Neural progenitor cell (in vitro differentiated cells): ENCODE measurements around the gene RDX. TPM values are rescaled to one million over a fixed set of nuclear protein-coding genes. Genes with fewer than 3 reads are reported as not detected.
"Not testable (repeated sequence)": the region's sequence is repeated elsewhere in the genome, so short reads cannot be mapped to it uniquely, and the experiment has no call there.

ENCODE experiments used
- DNase-seq: peaks from one replicate; pipeline ENCODE4 v3.0.0-alpha.2; 2016; ENCODE audit warnings: low spot score
- H2AFZ ChIP-seq: fragments of 200-600 bp; sonication (generic); replicated peaks from 2 replicates; pipeline ENCODE4 v1.6.1; 2016; ENCODE audit warnings: antibody characterized with exemption
- H3F3A ChIP-seq: fragments of 200-600 bp; sonication (generic); 2 replicates; pipeline ENCODE4 v1.6.1; 2016; ENCODE audit warnings: antibody characterized with exemption, low read depth
- H3K27ac ChIP-seq: fragments of 200-600 bp; sonication (generic); 2 replicates; pipeline ENCODE4 v1.5.1; 2016; ENCODE audit warnings: mild to moderate bottlenecking
- H3K27me3 ChIP-seq: fragments of 200-600 bp; sonication (generic); 2 replicates; pipeline ENCODE4 v1.6.1; 2016; ENCODE audit warnings: mild to moderate bottlenecking, moderate library complexity
- H3K36me3 ChIP-seq: fragments of 200-600 bp; sonication (generic); 2 replicates; pipeline ENCODE4 v1.5.1; 2016
- H3K4me1 ChIP-seq: fragments of 200-600 bp; sonication (generic); 2 replicates; pipeline ENCODE4 v1.6.1; 2016; ENCODE audit warnings: mixed run types
- H3K4me2 ChIP-seq: fragments of 200-600 bp; sonication (generic); 2 replicates; pipeline ENCODE4 v1.6.1; 2016
- H3K4me3 ChIP-seq: fragments of 200-600 bp; sonication (generic); 2 replicates; pipeline ENCODE4 v1.5.1; 2016
- H3K79me2 ChIP-seq: fragments of 200-600 bp; sonication (generic); 2 replicates; pipeline ENCODE4 v1.6.1; 2016; ENCODE audit warnings: low read depth
- H3K9ac ChIP-seq: fragments of 200-600 bp; sonication (generic); 2 replicates; pipeline ENCODE4 v1.6.1; 2016
- H3K9me3 ChIP-seq: fragments of 200-600 bp; sonication (generic); 2 replicates; pipeline ENCODE4 v1.5.1; 2016; ENCODE audit warnings: low read depth
- H4K20me1 ChIP-seq: fragments of 200-600 bp; sonication (generic); 2 replicates; pipeline ENCODE4 v1.6.1; 2016; ENCODE audit warnings: low read depth
- H3K27ac Mint-ChIP-seq: 3 replicates; pipeline ENCODE4 v1.8.0; 2021; ENCODE audit warnings: mixed read lengths
- H3K27me3 Mint-ChIP-seq: 2 replicates; pipeline ENCODE4 v1.8.0; 2022; ENCODE audit warnings: low read depth, mild to moderate bottlenecking, inconsistent platforms, moderate library complexity, mixed read lengths; ENCODE audit not compliant: insufficient read depth
- H3K36me3 Mint-ChIP-seq: 3 replicates; pipeline ENCODE4 v1.8.0; 2021; ENCODE audit warnings: mixed read lengths
- H3K4me1 Mint-ChIP-seq: 3 replicates; pipeline ENCODE4 v1.8.0; 2021; ENCODE audit warnings: mixed read lengths
- H3K4me3 Mint-ChIP-seq: 3 replicates; pipeline ENCODE4 v1.8.0; 2021; ENCODE audit warnings: mild to moderate bottlenecking, moderate library complexity, mixed read lengths
- H3K9me3 Mint-ChIP-seq: 3 replicates; pipeline ENCODE4 v1.8.0; 2020; ENCODE audit warnings: mixed read lengths
- EZH2 ChIP-seq: fragments of 200-600 bp; sonication (generic); IDR thresholded peaks from 2 replicates; pipeline ENCODE4 v1.6.1; 2017; ENCODE audit warnings: antibody characterized with exemption, mild to moderate bottlenecking, moderate library complexity
- EZH2phosphoT487 ChIP-seq: fragments of 200-600 bp; sonication (generic); IDR thresholded peaks from 2 replicates; pipeline ENCODE4 v1.6.1; 2017; ENCODE audit warnings: antibody characterized with exemption
- total RNA-seq: library from RNA; depleted of rRNA; stranded (reverse); fragments of >200 nt; gene quantifications from 2 replicates; pipeline ENCODE4 v1.2.3, GENCODE V29; 2015; ENCODE audit warnings: low replicate concordance
- TF ChIP-seq, protein P1 (sequence below): fragments of 200-600 bp; sonication (generic); IDR thresholded peaks from 2 replicates; pipeline ENCODE4 v1.5.1; 2017; ENCODE audit warnings: antibody characterized with exemption, mild to moderate bottlenecking

Gene RDX
- total RNA-seq, 1 donor from 2014 or later, result 199 TPM

GRCh38 chr11:110198031-110198729 is 98.2 kb downstream of the RDX start:
- H3K36me3 Mint-ChIP-seq, result no peaks in the 10 kb centered on the region

DNA sequence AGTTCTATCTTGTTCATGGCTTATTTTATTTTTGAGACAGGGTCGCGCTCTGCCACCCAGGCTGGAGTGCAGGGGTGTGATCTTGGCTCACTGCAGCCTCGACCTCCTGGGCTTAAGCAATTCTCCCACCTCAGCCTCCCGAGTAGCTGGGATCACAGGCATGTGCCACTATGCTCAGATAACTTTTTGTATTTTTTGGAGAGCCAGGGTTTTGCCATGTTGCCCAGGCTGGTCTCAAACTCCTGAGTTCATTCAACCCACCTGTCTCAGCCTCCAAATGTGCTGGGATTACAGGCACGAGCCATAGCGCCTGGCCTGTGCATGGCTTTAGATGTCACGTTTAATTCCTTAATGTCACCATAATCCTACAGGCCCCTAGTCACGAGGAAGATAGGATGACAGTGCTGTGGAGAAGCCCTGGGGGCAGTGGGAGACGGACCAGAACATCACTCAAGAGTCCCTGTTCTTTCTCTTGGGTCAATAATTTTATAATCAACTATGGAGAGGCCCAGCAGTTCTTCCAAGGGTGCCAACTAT is 99.5 kb downstream of the RDX start:
- Histone ChIP-seq H4K20me1 (no peaks in the 10 kb centered on the region), H2AFZ (no peak overlapping the region), H3K4me2 (no peak overlapping the region), H3K27ac (no peak overlapping the region), H3K27me3 (no peaks in the 10 kb centered on the region), H3K9ac (no peak overlapping the region), H3K79me2 (no peaks in the 10 kb centered on the region), H3K36me3 (no peaks in the 10 kb centered on the region), H3K9me3 (no peaks in the 10 kb centered on the region), H3K4me3 (no peak overlapping the region), H3F3A (no peaks in the 10 kb centered on the region), H3K4me1 (peaks cover 20% of the 10 kb centered on the region)
- Mint-ChIP-seq H3K36me3 (no peaks in the 10 kb centered on the region), H3K27me3 (no peaks in the 10 kb centered on the region), H3K4me1 (peaks cover 23% of the 10 kb centered on the region), H3K4me3 (no peak overlapping the region), H3K27ac (no peak overlapping the region), H3K9me3 (no peaks in the 10 kb centered on the region)
- DNase-seq, result no peak
- TF ChIP-seq EZH2 (no peak), EZH2phosphoT487 (no peak)
- TF ChIP-seq, protein P1, sequence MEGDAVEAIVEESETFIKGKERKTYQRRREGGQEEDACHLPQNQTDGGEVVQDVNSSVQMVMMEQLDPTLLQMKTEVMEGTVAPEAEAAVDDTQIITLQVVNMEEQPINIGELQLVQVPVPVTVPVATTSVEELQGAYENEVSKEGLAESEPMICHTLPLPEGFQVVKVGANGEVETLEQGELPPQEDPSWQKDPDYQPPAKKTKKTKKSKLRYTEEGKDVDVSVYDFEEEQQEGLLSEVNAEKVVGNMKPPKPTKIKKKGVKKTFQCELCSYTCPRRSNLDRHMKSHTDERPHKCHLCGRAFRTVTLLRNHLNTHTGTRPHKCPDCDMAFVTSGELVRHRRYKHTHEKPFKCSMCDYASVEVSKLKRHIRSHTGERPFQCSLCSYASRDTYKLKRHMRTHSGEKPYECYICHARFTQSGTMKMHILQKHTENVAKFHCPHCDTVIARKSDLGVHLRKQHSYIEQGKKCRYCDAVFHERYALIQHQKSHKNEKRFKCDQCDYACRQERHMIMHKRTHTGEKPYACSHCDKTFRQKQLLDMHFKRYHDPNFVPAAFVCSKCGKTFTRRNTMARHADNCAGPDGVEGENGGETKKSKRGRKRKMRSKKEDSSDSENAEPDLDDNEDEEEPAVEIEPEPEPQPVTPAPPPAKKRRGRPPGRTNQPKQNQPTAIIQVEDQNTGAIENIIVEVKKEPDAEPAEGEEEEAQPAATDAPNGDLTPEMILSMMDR, result no peak

More at GRCh38 chr11:110198031-110198729, 98.2 kb downstream of the RDX start:
- no peaks in the 10 kb centered on the region for H3K36me3 ChIP-seq
- H3K4me3 ChIP-seq, result no peak overlapping the region
- no peaks in the 10 kb centered on the region for H4K20me1 ChIP-seq
- H3F3A ChIP-seq, result no peaks in the 10 kb centered on the region
- no peak overlapping the region for H3K4me2 ChIP-seq
- no peak overlapping the region for H2AFZ ChIP-seq
- no peaks in the 10 kb centered on the region for H3K27me3 ChIP-seq
- Mint-ChIP-seq H3K27ac (no peak overlapping the region), H3K4me3 (no peak overlapping the region), H3K27me3 (peaks cover 2% of the 10 kb centered on the region), H3K4me1 (peaks cover 23% of the 10 kb centered on the region), H3K9me3 (no peaks in the 10 kb centered on the region)
- TF ChIP-seq, protein P1, result no peak
- TF ChIP-seq EZH2phosphoT487 (no peak), EZH2 (no peak)
- H3K27ac ChIP-seq, result no peak overlapping the region
- H3K4me1 ChIP-seq, result peaks cover 20% of the 10 kb centered on the region
- DNase-seq, result no peak
- H3K79me2 ChIP-seq, result no peaks in the 10 kb centered on the region
- H3K9me3 ChIP-seq, result no peaks in the 10 kb centered on the region
- H3K9ac ChIP-seq, result no peak overlapping the region

DNA sequence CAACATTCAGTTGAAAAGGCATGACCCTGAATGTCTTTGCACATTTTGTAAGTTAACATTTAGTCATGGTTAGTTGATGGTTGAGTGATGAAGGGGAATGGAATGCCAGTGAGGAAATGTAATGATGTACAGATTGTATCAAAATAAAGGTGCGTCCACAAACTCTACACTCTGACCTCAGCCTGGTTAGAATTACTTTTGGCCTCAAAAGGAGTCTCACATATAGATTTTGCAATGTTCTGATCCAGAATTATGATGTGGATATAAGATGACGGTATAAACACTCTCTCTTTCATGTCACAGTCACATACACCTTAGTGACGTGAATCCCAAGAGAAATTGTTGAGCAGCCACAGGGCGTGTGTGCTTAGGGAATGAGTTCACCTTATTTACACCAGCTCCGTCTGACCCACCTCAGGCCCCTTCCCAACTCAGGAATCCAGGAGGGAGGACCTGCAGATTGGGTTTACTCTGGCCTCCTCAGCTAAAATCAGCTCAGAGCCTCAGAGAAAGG is 100.1 kb downstream of the RDX start:
- H3K27me3 Mint-ChIP-seq, result no peaks in the 10 kb centered on the region

DNA sequence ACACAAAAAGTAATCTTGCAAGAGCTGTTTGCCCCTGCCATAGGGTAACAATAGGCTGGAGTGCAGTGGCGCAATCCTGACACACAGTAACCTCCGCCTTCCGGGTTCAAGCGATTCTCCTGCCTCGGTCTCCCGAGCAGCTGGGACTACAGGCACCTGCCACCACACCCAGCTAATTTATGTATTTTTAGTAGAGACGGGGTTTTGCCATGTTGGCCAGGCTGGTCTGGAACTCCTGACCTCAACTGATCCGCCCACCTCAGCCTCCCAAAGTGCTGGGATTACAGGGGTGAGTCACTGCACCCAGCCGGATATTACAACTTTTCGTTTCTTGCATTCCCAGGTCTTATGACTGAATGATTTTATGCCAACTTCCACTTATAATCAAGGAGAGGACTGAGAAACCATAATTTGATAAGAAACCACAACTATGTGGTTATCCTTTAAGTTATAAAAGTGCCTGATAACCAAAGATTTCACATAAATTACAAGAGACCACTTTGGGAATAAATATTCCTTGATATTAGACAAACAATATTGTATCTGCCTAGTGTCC is 102.1 kb downstream of the RDX start:
- peaks cover 10% of the 10 kb centered on the region for H3K4me1 Mint-ChIP-seq
- not testable (repeated sequence) for H3K4me3 ChIP-seq, H3K9me3 Mint-ChIP-seq, H3K9ac ChIP-seq, H3K36me3 Mint-ChIP-seq, H3K4me3 Mint-ChIP-seq, H3F3A ChIP-seq, H3K79me2 ChIP-seq, H3K27me3 ChIP-seq, H2AFZ ChIP-seq, DNase-seq, H3K27me3 Mint-ChIP-seq, H3K27ac ChIP-seq, H3K36me3 ChIP-seq, H3K4me1 ChIP-seq, H3K4me2 ChIP-seq, H3K27ac Mint-ChIP-seq, H4K20me1 ChIP-seq, H3K9me3 ChIP-seq

More for the DNA sequence above, 100.1 kb downstream of the RDX start:
- Histone ChIP-seq H3K4me3 (no peak overlapping the region), H3K9ac (no peak overlapping the region), H4K20me1 (no peaks in the 10 kb centered on the region), H3K9me3 (no peaks in the 10 kb centered on the region), H3K27ac (no peak overlapping the region), H3K27me3 (no peaks in the 10 kb centered on the region), H3K79me2 (no peaks in the 10 kb centered on the region), H3F3A (no peaks in the 10 kb centered on the region), H3K4me2 (no peak overlapping the region), H3K4me1 (peaks cover 20% of the 10 kb centered on the region), H2AFZ (no peak overlapping the region), H3K36me3 (no peaks in the 10 kb centered on the region)
- Mint-ChIP-seq H3K27ac (no peak overlapping the region), H3K36me3 (no peaks in the 10 kb centered on the region), H3K4me1 (peaks cover 22% of the 10 kb centered on the region), H3K4me3 (no peak overlapping the region), H3K9me3 (no peaks in the 10 kb centered on the region)
- TF ChIP-seq, protein P1, result no peak
- no peak for TF ChIP-seq EZH2phosphoT487
- TF ChIP-seq EZH2, result no peak
- DNase-seq, result no peak

DNA sequence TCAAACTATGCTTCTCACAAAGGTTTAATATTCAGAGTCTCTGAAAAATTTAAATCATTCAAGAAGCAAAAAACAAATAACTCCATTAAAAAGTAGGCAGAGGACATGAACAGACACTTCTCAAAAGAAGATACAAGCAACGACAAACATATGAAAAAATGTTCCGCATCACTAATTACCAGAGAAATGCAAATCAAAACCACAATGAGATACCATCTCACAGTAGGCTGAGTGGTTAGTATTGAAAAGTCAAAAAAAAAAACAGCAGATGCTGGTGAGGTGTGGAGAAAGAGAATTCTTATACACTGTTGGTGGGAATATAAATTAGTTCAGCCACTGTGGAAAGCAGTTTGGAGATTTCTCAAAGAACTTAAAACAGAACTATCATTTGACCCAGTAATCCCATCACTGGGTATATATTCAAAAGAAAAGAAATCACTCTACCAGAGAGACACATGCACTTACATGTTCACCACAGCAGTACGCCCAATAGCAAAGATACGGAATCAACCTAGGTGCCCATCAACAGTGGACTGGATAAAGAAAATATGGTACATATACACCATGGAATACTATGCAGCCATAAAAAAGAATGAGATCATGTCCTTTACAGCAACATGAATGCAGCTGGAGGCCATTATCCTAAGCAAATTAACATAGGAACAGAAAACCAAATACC is 103.7 kb downstream of the RDX start:
- H3K4me3 Mint-ChIP-seq, H3K4me1 Mint-ChIP-seq, H4K20me1 ChIP-seq, H3K27ac ChIP-seq, DNase-seq, H3K79me2 ChIP-seq, H3K36me3 ChIP-seq, H3K9ac ChIP-seq, H3K36me3 Mint-ChIP-seq, H3K27me3 Mint-ChIP-seq, H3K9me3 Mint-ChIP-seq, H3K27ac Mint-ChIP-seq, H3F3A ChIP-seq, H3K9me3 ChIP-seq, H2AFZ ChIP-seq, H3K27me3 ChIP-seq, H3K4me2 ChIP-seq, H3K4me1 ChIP-seq, H3K4me3 ChIP-seq: not testable (repeated sequence)
